Purkinje cell (primary cell): ENCODE data around the gene ATG7. TPM values are rescaled to one million over a fixed set of nuclear protein-coding genes. Genes with fewer than 3 reads are reported as not detected.

Experiments used
- polyA plus RNA-seq: library from polyadenylated mRNA; unstranded; fragments of >200 nt; fragmentation: Nextera tagmentation; gene quantifications from 2 replicates; pipeline ENCODE4 v1.2.1, GENCODE V29; 2014

ATG7 gene, protein sequence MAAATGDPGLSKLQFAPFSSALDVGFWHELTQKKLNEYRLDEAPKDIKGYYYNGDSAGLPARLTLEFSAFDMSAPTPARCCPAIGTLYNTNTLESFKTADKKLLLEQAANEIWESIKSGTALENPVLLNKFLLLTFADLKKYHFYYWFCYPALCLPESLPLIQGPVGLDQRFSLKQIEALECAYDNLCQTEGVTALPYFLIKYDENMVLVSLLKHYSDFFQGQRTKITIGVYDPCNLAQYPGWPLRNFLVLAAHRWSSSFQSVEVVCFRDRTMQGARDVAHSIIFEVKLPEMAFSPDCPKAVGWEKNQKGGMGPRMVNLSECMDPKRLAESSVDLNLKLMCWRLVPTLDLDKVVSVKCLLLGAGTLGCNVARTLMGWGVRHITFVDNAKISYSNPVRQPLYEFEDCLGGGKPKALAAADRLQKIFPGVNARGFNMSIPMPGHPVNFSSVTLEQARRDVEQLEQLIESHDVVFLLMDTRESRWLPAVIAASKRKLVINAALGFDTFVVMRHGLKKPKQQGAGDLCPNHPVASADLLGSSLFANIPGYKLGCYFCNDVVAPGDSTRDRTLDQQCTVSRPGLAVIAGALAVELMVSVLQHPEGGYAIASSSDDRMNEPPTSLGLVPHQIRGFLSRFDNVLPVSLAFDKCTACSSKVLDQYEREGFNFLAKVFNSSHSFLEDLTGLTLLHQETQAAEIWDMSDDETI
- polyA plus RNA-seq = 8.3 and 17.4 TPM in 2 replicates

DNA sequence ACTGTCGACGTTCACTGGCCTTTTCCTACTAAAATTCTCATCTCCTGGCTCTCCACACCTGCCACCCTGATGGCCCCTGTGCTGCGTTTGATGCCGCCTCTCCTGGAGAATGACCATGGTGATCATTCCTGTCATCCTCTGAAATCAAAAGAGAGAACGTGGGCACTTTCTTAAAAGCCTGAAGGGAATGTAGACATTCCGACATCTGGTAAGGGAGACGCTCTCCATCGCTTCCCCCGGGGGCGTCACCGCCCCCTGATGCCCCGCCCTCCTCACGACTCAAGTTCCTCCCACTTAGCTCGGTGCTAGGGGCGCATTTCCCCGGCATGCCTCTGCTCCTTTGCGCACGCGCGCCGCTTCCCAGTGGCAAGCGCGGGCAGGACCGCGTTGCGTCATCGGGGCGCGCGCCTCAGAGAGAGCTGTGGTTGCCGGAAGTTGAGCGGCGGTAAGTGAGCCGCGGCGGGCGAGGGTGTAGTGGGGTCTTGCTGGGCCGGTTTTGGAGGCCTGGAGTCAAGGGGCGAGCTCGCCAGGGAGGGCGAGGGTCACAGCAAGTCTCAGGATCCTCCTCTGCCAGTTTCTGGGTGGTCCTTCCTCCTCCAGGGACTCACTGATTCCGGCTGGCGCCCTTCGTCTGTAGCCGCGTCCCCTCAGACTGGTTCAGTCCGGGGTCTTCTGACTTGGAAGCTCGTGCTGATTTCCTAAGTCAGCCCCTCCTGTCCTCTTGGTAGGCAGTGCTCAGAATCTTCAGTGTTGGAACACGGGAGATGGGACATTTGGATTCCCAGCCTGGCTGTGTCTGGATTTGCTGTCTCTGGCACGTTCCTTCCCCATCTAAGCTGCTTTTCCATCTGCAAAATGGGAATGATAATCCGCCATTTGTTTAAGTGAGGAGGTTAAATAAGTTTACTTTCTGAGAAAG lies at the start of gene ATG7:
ATG7 (plus strand) TSS at position 412 of the 919 bp plus-strand sequence. CDS start 26,299 bp downstream, outside the sequence.

Other genes starting within 250 kb of the ATG7 start
- gene HRH1, start 117.9 kb upstream of the ATG7 start, polyA plus RNA-seq = 0.54 TPM in 1 of 2 replicates, not detected in the other